Psoas muscle (tissue), 8 donors: ENCODE data around the gene PHF5A. TPM values are rescaled to one million over a fixed set of nuclear protein-coding genes. Genes with fewer than 3 reads are reported as not detected.

Source experiments
- ATAC-seq, 4 donors: fragments of 200-7000 bp; cut with Tn5 transposase; one replicate each; pipeline ENCODE4 v1.9.1; 2020; ENCODE audit warnings: moderate library complexity in 3 of 4, mild to moderate bottlenecking in 2 of 4
- DNase-seq, 2 donors: peaks; one replicate each; pipeline ENCODE4 v3.0.0-alpha.2; 2020
- H3K27ac ChIP-seq: fragments of 200-600 bp; one replicate; pipeline ENCODE4 v1.8.0; 2022
- H3K27me3 ChIP-seq, 3 donors: fragments of 200-600 bp in 1 of 3; one replicate each; pipeline versions ENCODE4 v1.6.1 to v1.8.0; 2013 to 2022; ENCODE audit warnings: low read length in 2 of 3, mild to moderate bottlenecking in 2 of 3, moderate library complexity in 1 of 3; ENCODE audit not compliant: insufficient read depth in 3 of 3
- H3K36me3 ChIP-seq, 2 donors: fragments of 200-600 bp in 1 of 2; one replicate each; pipeline versions ENCODE4 v1.6.1 to v1.8.0; 2013 to 2022; ENCODE audit warnings: low read depth in 1 of 2, mild to moderate bottlenecking in 1 of 2, moderate library complexity in 1 of 2; ENCODE audit not compliant: insufficient read depth in 1 of 2
- H3K4me1 ChIP-seq: fragments of 200-600 bp; one replicate; pipeline ENCODE4 v1.8.0; 2022
- H3K4me3 ChIP-seq: fragments of 200-600 bp; one replicate; pipeline ENCODE4 v1.8.0; 2022; ENCODE audit warnings: mild to moderate bottlenecking
- H3K9me3 ChIP-seq: fragments of 200-600 bp; one replicate; pipeline ENCODE4 v1.8.0; 2022
- CTCF ChIP-seq: fragments of 200-600 bp; IDR thresholded peaks from one replicate; pipeline ENCODE4 v1.8.0; 2022; ENCODE audit warnings: antibody characterized with exemption
- WGBS, 3 donors: extraction: QIAGEN DNeasy Blood & Tissue Kit; methylation state at CpG; one replicate each; pipeline versions ENCODE4 v1.1.6 to v1.1.7; 2013; 5-methylcytosine and 5-hydroxymethylcytosine counted together
- intact Hi-C, 2 donors: fragments of 100-400 bp; cut with DNase I; formaldehyde crosslinking; loops; one replicate each; pipeline versions ENCODE4 v1.11.0 to v1.14.2; 2022
- polyA plus RNA-seq, 3 donors: library from polyadenylated mRNA; stranded (reverse); fragments of 200-250 nt; gene quantifications; one replicate each; pipeline ENCODE4 v1.2.3, GENCODE V29; 2013
- total RNA-seq, 4 donors: library from RNA; stranded (reverse); fragmentation: NEBNext Ultra II Directional in 2 of 4; extraction: Animal tissue kit (Norgen Biotek cat#: 25700) in 2 of 4; gene quantifications; one replicate each; pipeline versions ENCODE4 v1.2.1 to v1.2.4, GENCODE V29; 2021 to 2023
- donor health status: healthy with polysubstance abuse.
- donor health status: DM: no; HTN: no; CAD: no; lungs with moderate emphysema.
- donor health status: Bipolar disorder and iron deficiency.
- donor health status: healthy.
- donor health status: DM: yes; HTN: yes; CAD: no.
- donor health status: DM: no; HTN: no; CAD: no.
- donor health status: DM: no; HTN: no; CAD: no.
- donor health status: DM: yes; HTN: yes; CAD: no.

Gene PHF5A
- total and polyA plus RNA-seq, 7 donors = 19.9 to 79.2 (median 34.3) TPM

DNA sequence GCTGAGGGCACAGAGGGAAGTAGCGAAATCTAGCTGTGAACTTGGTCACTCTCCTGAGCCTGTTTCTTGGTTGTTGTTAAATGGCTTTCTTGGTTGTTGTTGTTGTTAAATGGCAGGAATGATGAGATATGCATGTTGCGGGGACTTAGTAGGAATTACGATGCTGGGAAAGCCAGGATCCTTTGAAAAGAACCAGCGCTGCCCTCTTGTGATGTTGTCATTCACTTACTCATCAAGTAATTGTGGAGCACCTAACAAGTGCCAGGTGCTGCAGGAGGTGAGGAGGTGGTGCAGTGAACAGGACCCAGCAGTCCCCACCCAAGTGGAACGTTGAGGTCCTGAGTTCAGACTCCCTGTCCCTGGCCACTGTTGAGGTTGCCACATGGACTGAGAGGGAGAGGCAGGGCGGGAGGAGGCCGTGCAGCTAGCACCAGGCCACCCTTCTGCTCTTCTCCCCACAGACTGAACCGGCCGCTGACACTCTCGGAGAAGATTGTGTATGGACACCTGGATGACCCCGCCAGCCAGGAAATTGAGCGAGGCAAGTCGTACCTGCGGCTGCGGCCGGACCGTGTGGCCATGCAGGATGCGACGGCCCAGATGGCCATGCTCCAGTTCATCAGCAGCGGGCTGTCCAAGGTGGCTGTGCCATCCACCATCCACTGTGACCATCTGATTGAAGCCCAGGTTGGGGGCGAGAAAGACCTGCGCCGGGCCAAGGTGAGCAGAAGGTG, 39.0 kb upstream of the PHF5A start:
- no peak for TF ChIP-seq CTCF
- no peaks in the 10 kb centered on the region for H3K27me3 ChIP-seq
- peak overlapping the region; percentile 58 for H3K27ac ChIP-seq
- peaks cover 4 to 58% of the 10 kb centered on the region in 2 donors for H3K36me3 ChIP-seq
- no peaks in the 10 kb centered on the region for H3K9me3 ChIP-seq
- H3K4me3 ChIP-seq = no peak overlapping the region
- no peak for ATAC-seq
- peaks cover 60% of the 10 kb centered on the region for H3K4me1 ChIP-seq
- peak in 1 of 2 donors; percentile 35 for DNase-seq
- 82 to 90% (median 83%) methylated on average over 23 of the region's 23 CpGs for WGBS, 3 donors
- intact Hi-C loops = no loop called here

GRCh38 chr22:41505511-41506220, 37.2 kb upstream of the PHF5A start:
- H3K4me1 ChIP-seq = peaks cover 48% of the 10 kb centered on the region

DNA sequence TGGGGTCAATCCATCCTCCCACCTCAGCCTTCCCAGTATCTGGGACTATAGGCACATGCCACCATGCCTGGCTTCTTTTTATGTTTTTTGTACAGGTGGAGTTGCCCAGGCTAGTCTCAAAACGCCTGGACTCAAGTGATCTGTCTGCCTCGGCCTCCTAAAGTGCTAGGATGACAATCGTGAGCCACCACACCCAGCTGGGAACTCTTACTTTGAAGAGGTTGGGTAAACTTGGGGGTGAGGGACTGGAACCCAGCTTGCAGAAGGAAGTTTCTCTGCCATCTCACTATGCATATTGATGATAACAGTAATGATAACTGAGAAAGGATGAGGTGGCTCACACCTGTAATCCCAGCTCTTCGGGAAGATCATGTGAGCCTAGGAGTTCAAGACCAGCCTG, 36.3 kb upstream of the PHF5A start:
- no peaks in the 10 kb centered on the region for H3K27me3 ChIP-seq
- no peak for DNase-seq
- intact Hi-C loops = no loop called here
- H3K4me3 ChIP-seq = no peak overlapping the region
- TF ChIP-seq CTCF = no peak
- peaks cover 7 to 65% of the 10 kb centered on the region in 2 donors for H3K36me3 ChIP-seq
- H3K4me1 ChIP-seq = peaks cover 54% of the 10 kb centered on the region
- peak overlapping the region; percentile 72 for H3K27ac ChIP-seq
- no peak for ATAC-seq
- WGBS, 3 donors = 59 to 84% (median 80%) methylated on average over 4 of the region's 4 CpGs
- no peaks in the 10 kb centered on the region for H3K9me3 ChIP-seq

More at GRCh38 chr22:41505511-41506220, 37.2 kb upstream of the PHF5A start:
- Histone ChIP-seq H3K27ac (peak overlapping the region; percentile 1), H3K27me3 (no peaks in the 10 kb centered on the region), H3K36me3 (peaks cover 7 to 65% of the 10 kb centered on the region in 2 donors), H3K4me3 (no peak overlapping the region), H3K9me3 (no peaks in the 10 kb centered on the region)
- intact Hi-C loops = no loop called here
- DNase-seq = peak in 1 of 2 donors; percentile 10
- ATAC-seq = no peak
- TF ChIP-seq CTCF = no peak
- WGBS, 3 donors = 84 to 95% (median 85%) methylated on average over 10 of the region's 10 CpGs

DNA sequence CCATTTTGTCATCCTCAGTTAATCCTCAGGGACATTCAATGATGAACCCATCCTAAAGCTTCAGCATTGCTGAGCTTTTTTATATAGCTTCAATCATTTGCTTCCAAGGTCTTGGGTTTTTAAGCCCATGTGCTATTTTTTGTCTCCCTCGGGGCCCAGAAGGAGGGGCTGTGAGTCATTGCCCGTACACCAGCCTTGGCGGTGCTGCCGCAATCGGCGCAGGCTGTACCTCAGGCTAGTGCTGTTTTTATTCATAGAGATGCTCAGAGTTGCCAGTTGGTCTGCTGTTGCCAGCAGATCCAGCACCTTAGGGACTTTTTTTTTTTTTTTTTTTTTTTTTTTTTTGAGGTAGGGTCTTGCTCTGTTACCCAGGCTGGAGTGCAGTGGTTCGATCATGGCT, 35.9 kb upstream of the PHF5A start:
- WGBS, 3 donors = 31 to 44% (median 33%) methylated on average over 7 of the region's 7 CpGs
- peak overlapping the region; percentile 72 for H3K27ac ChIP-seq
- no peaks in the 10 kb centered on the region for H3K9me3 ChIP-seq
- H3K36me3 ChIP-seq = peaks cover 7 to 65% of the 10 kb centered on the region in 2 donors
- H3K27me3 ChIP-seq = no peaks in the 10 kb centered on the region
- no peak overlapping the region for H3K4me3 ChIP-seq
- intact Hi-C loops = no loop called here
- ATAC-seq (peak; percentile 84 to 89 (median 88)), DNase-seq (peak; percentile 78 to 89)
- TF ChIP-seq CTCF = no peak
- peaks cover 55% of the 10 kb centered on the region for H3K4me1 ChIP-seq
